Epithelial cell of proximal tubule (primary cell): Measurements from ENCODE around the gene SLC49A3. TPM values are rescaled to one million over a fixed set of nuclear protein-coding genes. Genes with fewer than 3 reads are reported as not detected.

Experiments used
- DNase-seq: peaks from one replicate; pipeline ENCODE4 v3.0.0-alpha.2; 2011; ENCODE audit warnings: low read depth
- H3K4me3 ChIP-seq: 2 replicates; pipeline ENCODE4 v1.5.1; 2011; ENCODE audit warnings: low read depth, mild to moderate bottlenecking, low read length
- total RNA-seq: library from RNA; depleted of rRNA; stranded (reverse); fragments of >200 nt; gene quantifications from 2 replicates; pipeline ENCODE4 v1.2.3, GENCODE V29; 2015
- TF ChIP-seq, protein P1 (sequence below): conservative IDR thresholded peaks from 2 replicates; pipeline ENCODE4 v1.5.1; 2012; ENCODE audit warnings: low read depth, mild to moderate bottlenecking, low read length

The SLC49A3 gene
- total RNA-seq, 1 donor from 2014 or later: 4.1 TPM

DNA sequence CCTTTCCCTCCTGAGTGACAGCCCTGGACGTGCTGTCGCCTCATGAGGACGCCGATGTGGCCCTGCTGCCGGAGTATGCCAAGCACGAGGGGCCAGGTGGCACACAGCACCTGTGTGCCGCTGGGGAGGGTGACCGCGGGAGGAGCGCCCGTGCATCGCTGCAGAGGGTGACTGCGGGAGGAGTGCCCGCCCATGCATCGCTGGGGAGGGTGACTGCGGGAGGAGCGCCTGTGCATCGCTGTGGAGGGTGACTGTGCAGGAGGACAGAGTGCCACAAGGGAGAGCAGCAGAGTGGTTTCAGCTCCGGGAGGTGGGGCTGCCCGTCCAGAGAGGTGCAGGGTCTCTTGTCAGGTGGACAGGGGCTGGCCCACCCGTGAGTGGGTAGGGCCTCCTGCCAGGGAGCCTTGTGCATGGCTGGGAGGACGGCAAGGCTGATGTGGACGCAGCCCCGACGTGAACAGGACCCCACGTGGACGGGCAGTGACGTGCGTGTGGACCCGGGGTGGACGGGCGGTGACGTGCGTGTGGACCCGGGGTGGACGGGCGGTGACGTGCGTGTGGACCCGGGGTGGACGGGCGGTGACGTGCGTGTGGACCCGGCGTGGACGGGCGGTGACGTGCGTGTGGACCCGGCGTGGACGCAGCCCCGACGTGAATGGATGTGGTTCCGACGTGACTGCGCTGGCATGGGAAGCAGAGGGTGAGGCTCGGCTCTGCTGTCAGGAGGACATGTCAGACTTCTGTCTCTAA, 31.3 kb upstream of the SLC49A3 start:
- TF ChIP-seq, protein P1, sequence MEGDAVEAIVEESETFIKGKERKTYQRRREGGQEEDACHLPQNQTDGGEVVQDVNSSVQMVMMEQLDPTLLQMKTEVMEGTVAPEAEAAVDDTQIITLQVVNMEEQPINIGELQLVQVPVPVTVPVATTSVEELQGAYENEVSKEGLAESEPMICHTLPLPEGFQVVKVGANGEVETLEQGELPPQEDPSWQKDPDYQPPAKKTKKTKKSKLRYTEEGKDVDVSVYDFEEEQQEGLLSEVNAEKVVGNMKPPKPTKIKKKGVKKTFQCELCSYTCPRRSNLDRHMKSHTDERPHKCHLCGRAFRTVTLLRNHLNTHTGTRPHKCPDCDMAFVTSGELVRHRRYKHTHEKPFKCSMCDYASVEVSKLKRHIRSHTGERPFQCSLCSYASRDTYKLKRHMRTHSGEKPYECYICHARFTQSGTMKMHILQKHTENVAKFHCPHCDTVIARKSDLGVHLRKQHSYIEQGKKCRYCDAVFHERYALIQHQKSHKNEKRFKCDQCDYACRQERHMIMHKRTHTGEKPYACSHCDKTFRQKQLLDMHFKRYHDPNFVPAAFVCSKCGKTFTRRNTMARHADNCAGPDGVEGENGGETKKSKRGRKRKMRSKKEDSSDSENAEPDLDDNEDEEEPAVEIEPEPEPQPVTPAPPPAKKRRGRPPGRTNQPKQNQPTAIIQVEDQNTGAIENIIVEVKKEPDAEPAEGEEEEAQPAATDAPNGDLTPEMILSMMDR: no peak
- H3K4me3 ChIP-seq: no peak overlapping the region
- DNase-seq: no peak

- H3K4me3 ChIP-seq: no peak overlapping the region
- DNase-seq: no peak
- TF ChIP-seq, protein P1: no peak
Observed at GRCh38 chr4:718460-718859, 29.5 kb upstream of the SLC49A3 start.

- H3K4me3 ChIP-seq: no peak overlapping the region
- TF ChIP-seq, protein P1: no peak
- no peak for DNase-seq
Observed at GRCh38 chr4:717601-718320, 28.8 kb upstream of the SLC49A3 start.

GRCh38 chr4:714087-714486, 25.1 kb upstream of the SLC49A3 start:
- H3K4me3 ChIP-seq: no peak overlapping the region
- TF ChIP-seq, protein P1: no peak
- DNase-seq: no peak

DNA sequence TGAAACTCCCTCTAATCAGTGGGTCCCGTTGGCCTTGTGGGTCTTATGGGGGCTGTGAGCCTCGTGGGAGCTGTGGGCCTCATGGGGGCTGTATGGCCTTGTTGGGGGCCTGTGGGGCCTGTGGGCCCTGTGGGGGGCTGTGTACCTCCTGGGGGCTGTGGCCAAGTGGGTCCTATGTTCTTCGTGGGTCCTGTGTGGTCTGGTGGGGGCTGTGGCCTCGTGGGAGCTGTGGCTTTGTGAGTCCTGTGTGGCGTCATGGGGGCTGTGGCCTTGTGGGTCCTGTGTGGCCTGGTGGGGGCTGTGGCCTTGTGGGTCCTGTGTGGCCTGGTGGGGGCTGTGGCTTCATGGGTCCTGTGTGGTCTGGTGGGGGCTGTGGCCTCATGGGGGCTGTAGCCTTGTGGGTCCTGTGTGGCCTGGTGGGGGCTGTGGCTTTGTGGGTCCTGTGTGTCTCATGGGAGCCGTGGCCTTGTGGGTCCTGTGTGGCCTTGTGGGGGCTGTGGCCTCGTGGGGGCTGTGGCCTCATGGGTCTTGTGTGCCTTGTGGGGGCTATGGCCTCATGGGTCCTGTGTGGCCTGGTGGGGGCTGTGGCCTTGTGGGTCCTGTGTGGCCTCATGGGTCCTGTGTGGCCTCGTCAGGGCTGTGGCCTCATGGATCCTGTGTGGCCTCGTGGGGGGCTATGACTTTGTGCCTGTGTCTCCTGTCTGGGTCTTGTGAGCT, 24.1 kb upstream of the SLC49A3 start:
- no peak overlapping the region for H3K4me3 ChIP-seq
- DNase-seq: no peak
- TF ChIP-seq, protein P1: no peak

DNA sequence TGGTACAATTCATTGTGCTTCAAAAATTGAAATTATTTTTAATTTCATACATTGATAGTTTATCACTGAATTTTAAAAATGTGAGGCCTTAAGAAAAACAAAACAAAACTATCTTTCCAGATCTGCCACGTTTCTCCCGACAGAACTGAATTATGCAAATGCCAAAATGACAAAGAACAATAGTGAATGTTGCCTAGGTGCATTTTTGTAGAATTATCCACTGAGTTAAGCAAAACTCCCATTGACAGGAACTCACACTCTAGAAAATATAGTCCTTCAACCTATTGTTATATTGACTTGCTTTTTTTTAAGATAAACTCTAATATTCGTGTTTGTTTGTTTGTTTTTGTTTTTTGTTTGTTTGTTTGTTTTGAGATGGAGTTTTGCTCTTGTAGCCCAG, 23.1 kb upstream of the SLC49A3 start:
- TF ChIP-seq, protein P1: no peak
- H3K4me3 ChIP-seq: no peak overlapping the region
- DNase-seq: no peak
